GM23338 (cell line): ENCODE data around the gene ATF7. TPM values are rescaled to one million over a fixed set of nuclear protein-coding genes. Genes with fewer than 3 reads are reported as not detected.
"Not testable (repeated sequence)": the region's sequence is repeated elsewhere in the genome, so short reads cannot be mapped to it uniquely, and the experiment has no call there.

Source experiments
- ATAC-seq: fragments of 200-7000 bp; cut with Tn5 transposase; 3 replicates; pipeline ENCODE4 v1.9.1; 2020
- DNase-seq: peaks from one replicate; pipeline ENCODE4 v3.0.0-alpha.2; 2015; ENCODE audit warnings: low spot score
- H2AFZ ChIP-seq: fragments of 200-600 bp; sonication (generic); 2 replicates; pipeline ENCODE4 v1.8.0; 2016; ENCODE audit warnings: antibody characterized with exemption, mild to moderate bottlenecking, moderate library complexity
- H3F3A ChIP-seq: fragments of 200-600 bp; sonication (generic); replicated peaks from 2 replicates; pipeline ENCODE4 v1.8.0; 2017; ENCODE audit warnings: antibody characterized with exemption, mixed run types, low read depth
- H3K27ac ChIP-seq: fragments of 200-600 bp; sonication (generic); 2 replicates; pipeline ENCODE4 v1.6.1; 2016; ENCODE audit warnings: low read depth
- H3K27me3 ChIP-seq: fragments of 200-600 bp; sonication (generic); 2 replicates; pipeline ENCODE4 v1.8.0; 2016; ENCODE audit warnings: mild to moderate bottlenecking, mixed run types, moderate library complexity; ENCODE audit not compliant: insufficient read depth
- H3K36me3 ChIP-seq: fragments of 200-600 bp; sonication (generic); 2 replicates; pipeline ENCODE4 v1.8.0; 2016; ENCODE audit warnings: mild to moderate bottlenecking; ENCODE audit not compliant: insufficient read depth
- H3K4me1 ChIP-seq: fragments of 200-600 bp; sonication (generic); 2 replicates; pipeline ENCODE4 v1.8.0; 2016; ENCODE audit warnings: mild to moderate bottlenecking, moderate library complexity; ENCODE audit not compliant: insufficient read depth
- H3K4me2 ChIP-seq: fragments of 200-600 bp; sonication (generic); 2 replicates; pipeline ENCODE4 v1.7.1; 2017; ENCODE audit warnings: mixed run types
- H3K4me3 ChIP-seq: fragments of 200-600 bp; sonication (generic); 2 replicates; pipeline ENCODE4 v1.6.1; 2016; ENCODE audit warnings: mixed run types
- H3K79me2 ChIP-seq: fragments of 200-600 bp; sonication (generic); replicated peaks from 2 replicates; pipeline ENCODE4 v1.8.0; 2017; ENCODE audit warnings: mild to moderate bottlenecking; ENCODE audit not compliant: insufficient read depth
- H3K9me2 ChIP-seq: fragments of 200-600 bp; sonication (generic); 2 replicates; pipeline ENCODE4 v1.8.0; 2017; ENCODE audit not compliant: insufficient read depth
- H4K20me1 ChIP-seq: fragments of 200-600 bp; sonication (generic); replicated peaks from 2 replicates; pipeline ENCODE4 v1.8.0; 2017; ENCODE audit warnings: mild to moderate bottlenecking; ENCODE audit not compliant: insufficient read depth
- H3K27ac Mint-ChIP-seq: 2 replicates; pipeline ENCODE4 v1.8.0; 2020; ENCODE audit warnings: inconsistent platforms, mild to moderate bottlenecking, moderate library complexity, mixed read lengths
- H3K27me3 Mint-ChIP-seq: 3 replicates; pipeline ENCODE4 v1.8.0; 2022; ENCODE audit warnings: low read depth, mild to moderate bottlenecking, moderate library complexity, mixed read lengths, inconsistent platforms; ENCODE audit not compliant: insufficient read depth, poor library complexity
- H3K36me3 Mint-ChIP-seq: 3 replicates; pipeline ENCODE4 v1.8.0; 2021; ENCODE audit warnings: low read depth, mild to moderate bottlenecking, inconsistent platforms, moderate library complexity, mixed read lengths
- H3K4me1 Mint-ChIP-seq: 3 replicates; pipeline ENCODE4 v1.8.0; 2020; ENCODE audit warnings: mild to moderate bottlenecking, inconsistent platforms, mixed read lengths
- H3K4me3 Mint-ChIP-seq: 3 replicates; pipeline ENCODE4 v1.8.0; 2021; ENCODE audit warnings: moderate library complexity, mild to moderate bottlenecking, inconsistent platforms, mixed read lengths
- H3K9me3 Mint-ChIP-seq: 3 replicates; pipeline ENCODE4 v1.8.0; 2020; ENCODE audit warnings: moderate library complexity, mild to moderate bottlenecking, inconsistent platforms, mixed read lengths
- CREB1 ChIP-seq: fragments of 250-450 bp; sonication (Bioruptor Pico); IDR thresholded peaks from 2 replicates; pipeline ENCODE4 v1.5.0; 2020; ENCODE audit warnings: low read depth, mild to moderate bottlenecking, moderate library complexity
- EZH2 ChIP-seq: fragments of 200-600 bp; sonication (generic); IDR thresholded peaks from one replicate; pipeline ENCODE4 v1.8.0; 2017; ENCODE audit warnings: antibody characterized with exemption, mild to moderate bottlenecking, low read depth; ENCODE audit not compliant: unreplicated experiment
- JUNB ChIP-seq: IDR thresholded peaks from one replicate; pipeline ENCODE4 v1.6.1; 2016; ENCODE audit warnings: antibody characterized with exemption; ENCODE audit not compliant: unreplicated experiment
- NANOG ChIP-seq: IDR thresholded peaks from 2 replicates; pipeline ENCODE4 v1.6.1; 2016; ENCODE audit warnings: antibody characterized with exemption, borderline replicate concordance
- POLR2AphosphoS5 ChIP-seq: IDR thresholded peaks from 2 replicates; pipeline ENCODE4 v1.6.1; 2016; ENCODE audit warnings: antibody characterized with exemption, low read depth
- STAT1 ChIP-seq: IDR thresholded peaks from one replicate; pipeline ENCODE4 v1.6.1; 2016; ENCODE audit warnings: antibody characterized with exemption; ENCODE audit not compliant: unreplicated experiment
- ZNF114 ChIP-seq: fragments of 250-450 bp; sonication (Bioruptor Pico); IDR thresholded peaks from 2 replicates; pipeline ENCODE4 v1.5.0; 2020; ENCODE audit warnings: mild to moderate bottlenecking, moderate library complexity
- ZNF331 ChIP-seq: fragments of 250-450 bp; sonication (Bioruptor Pico); IDR thresholded peaks from 2 replicates; pipeline ENCODE4 v1.5.0; 2020; ENCODE audit warnings: low read depth, mild to moderate bottlenecking, moderate library complexity
- polyA plus RNA-seq: library from polyadenylated mRNA; unstranded; fragments of >200 nt; fragmentation: Nextera tagmentation; extraction: Ambion mirVana; gene quantifications from 2 replicates; pipeline ENCODE4 v1.2.1, GENCODE V29; 2016
- total RNA-seq: library from RNA; depleted of rRNA; stranded (reverse); fragments of >200 nt; shearing (Covaris generic); gene quantifications from 2 replicates; pipeline ENCODE4 v1.2.3, GENCODE V29; 2014
- TF ChIP-seq, protein P1 (sequence below): IDR thresholded peaks from 2 replicates; pipeline ENCODE4 v1.6.1; 2016; ENCODE audit warnings: antibody characterized with exemption
- TF ChIP-seq, protein P2 (sequence below): fragments of 250-450 bp; sonication (Bioruptor Pico); IDR thresholded peaks from 2 replicates; pipeline ENCODE4 v1.5.0; 2020; ENCODE audit warnings: mild to moderate bottlenecking, moderate library complexity
- TF ChIP-seq, protein P3 (sequence below): IDR thresholded peaks from one replicate; pipeline ENCODE4 v1.6.1; 2018; ENCODE audit warnings: antibody characterized with exemption; ENCODE audit not compliant: unreplicated experiment

The ATF7 gene
- total and polyA plus RNA-seq, 2 experiments from 2014 or later = 13.9 to 16.3 TPM

DNA sequence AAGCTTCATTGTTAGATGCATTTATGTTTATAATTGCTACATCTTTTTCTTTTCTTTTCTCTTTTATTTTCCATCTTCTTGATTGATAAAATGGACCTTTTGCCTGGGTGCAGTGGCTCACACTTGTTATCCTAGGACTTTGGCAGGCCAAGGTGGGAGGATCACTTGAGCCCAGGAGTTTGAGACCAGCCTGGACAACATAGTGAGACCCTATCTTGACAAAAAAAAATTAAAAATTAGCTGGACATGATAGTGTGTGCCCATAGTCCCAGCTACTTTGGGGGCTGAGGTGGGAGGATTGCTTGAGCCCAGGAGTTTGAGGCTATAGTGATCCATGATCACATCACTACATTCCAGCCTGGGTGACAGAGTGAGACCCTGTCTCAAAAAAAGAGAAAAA, 9.5 kb upstream of the ATF7 start:
- H3K27ac Mint-ChIP-seq, H3K36me3 Mint-ChIP-seq, H3K27me3 Mint-ChIP-seq, H3K4me3 ChIP-seq, H3K27me3 ChIP-seq, H2AFZ ChIP-seq, H3K4me3 Mint-ChIP-seq, H3K79me2 ChIP-seq, H3K36me3 ChIP-seq, H3K9me2 ChIP-seq, H3K4me2 ChIP-seq, ATAC-seq, H3K4me1 Mint-ChIP-seq, H3F3A ChIP-seq, H3K9me3 Mint-ChIP-seq, H4K20me1 ChIP-seq, DNase-seq, H3K27ac ChIP-seq, H3K4me1 ChIP-seq: not testable (repeated sequence)

DNA sequence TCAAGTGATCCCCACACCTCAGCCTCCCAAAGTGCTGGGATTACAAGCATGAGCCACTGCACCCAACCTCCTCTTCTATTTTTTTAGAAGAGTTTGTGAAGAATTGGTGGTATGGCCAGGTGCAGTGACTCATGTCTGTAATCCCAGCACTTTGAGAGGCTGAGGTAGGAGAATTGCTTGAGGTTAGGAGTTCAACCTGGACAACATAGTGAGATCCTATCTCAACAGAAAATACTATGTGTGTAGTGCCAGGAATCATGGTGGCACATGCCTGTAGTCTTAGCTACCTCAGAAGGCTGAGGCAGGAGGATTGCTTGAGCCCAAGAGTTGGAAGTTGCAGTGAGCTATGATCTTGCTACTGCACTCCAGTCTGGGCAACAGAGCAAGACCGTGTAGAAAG, 5.5 kb upstream of the ATF7 start:
- no peak overlapping the region for H3K27ac ChIP-seq
- H3F3A ChIP-seq = no peaks in the 10 kb centered on the region
- Mint-ChIP-seq H3K27me3 (peaks cover 3% of the 10 kb centered on the region), H3K9me3 (peaks cover 3% of the 10 kb centered on the region; the same call in 2 of the 3 replicates), H3K4me1 (peaks cover 5% of the 10 kb centered on the region; the same call in 2 of the 3 replicates), H3K27ac (no peak overlapping the region), H3K36me3 (no peaks in the 10 kb centered on the region), H3K4me3 (no peak overlapping the region)
- no peaks in the 10 kb centered on the region for H3K79me2 ChIP-seq
- H3K9me2 ChIP-seq = no peaks in the 10 kb centered on the region
- no peak overlapping the region for H3K4me2 ChIP-seq
- H3K4me1 ChIP-seq = peaks cover 5% of the 10 kb centered on the region
- H3K4me3 ChIP-seq = no peak overlapping the region
- H3K36me3 ChIP-seq = no peaks in the 10 kb centered on the region
- H3K27me3 ChIP-seq = no peaks in the 10 kb centered on the region
- no peaks in the 10 kb centered on the region for H4K20me1 ChIP-seq
- DNase-seq (no peak), ATAC-seq (no peak)
- no peak overlapping the region for H2AFZ ChIP-seq
- TF ChIP-seq ZNF114 (CRISPR knock-in tag) (no peak), JUNB (no peak), EZH2 (no peak), CREB1 (no peak), POLR2AphosphoS5 (no peak), NANOG (no peak), STAT1 (no peak), ZNF331 (CRISPR knock-in tag) (no peak)
- TF ChIP-seq, protein P1, sequence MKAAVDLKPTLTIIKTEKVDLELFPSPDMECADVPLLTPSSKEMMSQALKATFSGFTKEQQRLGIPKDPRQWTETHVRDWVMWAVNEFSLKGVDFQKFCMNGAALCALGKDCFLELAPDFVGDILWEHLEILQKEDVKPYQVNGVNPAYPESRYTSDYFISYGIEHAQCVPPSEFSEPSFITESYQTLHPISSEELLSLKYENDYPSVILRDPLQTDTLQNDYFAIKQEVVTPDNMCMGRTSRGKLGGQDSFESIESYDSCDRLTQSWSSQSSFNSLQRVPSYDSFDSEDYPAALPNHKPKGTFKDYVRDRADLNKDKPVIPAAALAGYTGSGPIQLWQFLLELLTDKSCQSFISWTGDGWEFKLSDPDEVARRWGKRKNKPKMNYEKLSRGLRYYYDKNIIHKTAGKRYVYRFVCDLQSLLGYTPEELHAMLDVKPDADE = no peak
- TF ChIP-seq, protein P2, sequence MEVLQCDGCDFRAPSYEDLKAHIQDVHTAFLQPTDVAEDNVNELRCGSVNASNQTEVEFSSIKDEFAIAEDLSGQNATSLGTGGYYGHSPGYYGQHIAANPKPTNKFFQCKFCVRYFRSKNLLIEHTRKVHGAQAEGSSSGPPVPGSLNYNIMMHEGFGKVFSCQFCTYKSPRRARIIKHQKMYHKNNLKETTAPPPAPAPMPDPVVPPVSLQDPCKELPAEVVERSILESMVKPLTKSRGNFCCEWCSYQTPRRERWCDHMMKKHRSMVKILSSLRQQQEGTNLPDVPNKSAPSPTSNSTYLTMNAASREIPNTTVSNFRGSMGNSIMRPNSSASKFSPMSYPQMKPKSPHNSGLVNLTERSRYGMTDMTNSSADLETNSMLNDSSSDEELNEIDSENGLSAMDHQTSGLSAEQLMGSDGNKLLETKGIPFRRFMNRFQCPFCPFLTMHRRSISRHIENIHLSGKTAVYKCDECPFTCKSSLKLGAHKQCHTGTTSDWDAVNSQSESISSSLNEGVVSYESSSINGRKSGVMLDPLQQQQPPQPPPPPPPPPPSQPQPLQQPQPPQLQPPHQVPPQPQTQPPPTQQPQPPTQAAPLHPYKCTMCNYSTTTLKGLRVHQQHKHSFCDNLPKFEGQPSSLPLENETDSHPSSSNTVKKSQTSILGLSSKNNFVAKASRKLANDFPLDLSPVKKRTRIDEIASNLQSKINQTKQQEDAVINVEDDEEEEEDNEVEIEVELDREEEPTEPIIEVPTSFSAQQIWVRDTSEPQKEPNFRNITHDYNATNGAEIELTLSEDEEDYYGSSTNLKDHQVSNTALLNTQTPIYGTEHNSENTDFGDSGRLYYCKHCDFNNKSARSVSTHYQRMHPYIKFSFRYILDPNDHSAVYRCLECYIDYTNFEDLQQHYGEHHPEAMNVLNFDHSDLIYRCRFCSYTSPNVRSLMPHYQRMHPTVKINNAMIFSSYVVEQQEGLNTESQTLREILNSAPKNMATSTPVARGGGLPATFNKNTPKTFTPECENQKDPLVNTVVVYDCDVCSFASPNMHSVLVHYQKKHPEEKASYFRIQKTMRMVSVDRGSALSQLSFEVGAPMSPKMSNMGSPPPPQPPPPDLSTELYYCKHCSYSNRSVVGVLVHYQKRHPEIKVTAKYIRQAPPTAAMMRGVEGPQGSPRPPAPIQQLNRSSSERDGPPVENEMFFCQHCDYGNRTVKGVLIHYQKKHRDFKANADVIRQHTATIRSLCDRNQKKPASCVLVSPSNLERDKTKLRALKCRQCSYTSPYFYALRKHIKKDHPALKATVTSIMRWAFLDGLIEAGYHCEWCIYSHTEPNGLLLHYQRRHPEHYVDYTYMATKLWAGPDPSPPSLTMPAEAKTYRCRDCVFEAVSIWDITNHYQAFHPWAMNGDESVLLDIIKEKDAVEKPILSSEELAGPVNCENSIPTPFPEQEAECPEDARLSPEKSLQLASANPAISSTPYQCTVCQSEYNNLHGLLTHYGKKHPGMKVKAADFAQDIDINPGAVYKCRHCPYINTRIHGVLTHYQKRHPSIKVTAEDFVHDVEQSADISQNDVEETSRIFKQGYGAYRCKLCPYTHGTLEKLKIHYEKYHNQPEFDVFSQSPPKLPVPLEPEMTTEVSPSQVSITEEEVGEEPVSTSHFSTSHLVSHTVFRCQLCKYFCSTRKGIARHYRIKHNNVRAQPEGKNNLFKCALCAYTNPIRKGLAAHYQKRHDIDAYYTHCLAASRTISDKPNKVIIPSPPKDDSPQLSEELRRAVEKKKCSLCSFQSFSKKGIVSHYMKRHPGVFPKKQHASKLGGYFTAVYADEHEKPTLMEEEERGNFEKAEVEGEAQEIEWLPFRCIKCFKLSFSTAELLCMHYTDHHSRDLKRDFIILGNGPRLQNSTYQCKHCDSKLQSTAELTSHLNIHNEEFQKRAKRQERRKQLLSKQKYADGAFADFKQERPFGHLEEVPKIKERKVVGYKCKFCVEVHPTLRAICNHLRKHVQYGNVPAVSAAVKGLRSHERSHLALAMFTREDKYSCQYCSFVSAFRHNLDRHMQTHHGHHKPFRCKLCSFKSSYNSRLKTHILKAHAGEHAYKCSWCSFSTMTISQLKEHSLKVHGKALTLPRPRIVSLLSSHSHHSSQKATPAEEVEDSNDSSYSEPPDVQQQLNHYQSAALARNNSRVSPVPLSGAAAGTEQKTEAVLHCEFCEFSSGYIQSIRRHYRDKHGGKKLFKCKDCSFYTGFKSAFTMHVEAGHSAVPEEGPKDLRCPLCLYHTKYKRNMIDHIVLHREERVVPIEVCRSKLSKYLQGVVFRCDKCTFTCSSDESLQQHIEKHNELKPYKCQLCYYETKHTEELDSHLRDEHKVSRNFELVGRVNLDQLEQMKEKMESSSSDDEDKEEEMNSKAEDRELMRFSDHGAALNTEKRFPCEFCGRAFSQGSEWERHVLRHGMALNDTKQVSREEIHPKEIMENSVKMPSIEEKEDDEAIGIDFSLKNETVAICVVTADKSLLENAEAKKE (CRISPR knock-in tag) = no peak
- TF ChIP-seq, protein P3, sequence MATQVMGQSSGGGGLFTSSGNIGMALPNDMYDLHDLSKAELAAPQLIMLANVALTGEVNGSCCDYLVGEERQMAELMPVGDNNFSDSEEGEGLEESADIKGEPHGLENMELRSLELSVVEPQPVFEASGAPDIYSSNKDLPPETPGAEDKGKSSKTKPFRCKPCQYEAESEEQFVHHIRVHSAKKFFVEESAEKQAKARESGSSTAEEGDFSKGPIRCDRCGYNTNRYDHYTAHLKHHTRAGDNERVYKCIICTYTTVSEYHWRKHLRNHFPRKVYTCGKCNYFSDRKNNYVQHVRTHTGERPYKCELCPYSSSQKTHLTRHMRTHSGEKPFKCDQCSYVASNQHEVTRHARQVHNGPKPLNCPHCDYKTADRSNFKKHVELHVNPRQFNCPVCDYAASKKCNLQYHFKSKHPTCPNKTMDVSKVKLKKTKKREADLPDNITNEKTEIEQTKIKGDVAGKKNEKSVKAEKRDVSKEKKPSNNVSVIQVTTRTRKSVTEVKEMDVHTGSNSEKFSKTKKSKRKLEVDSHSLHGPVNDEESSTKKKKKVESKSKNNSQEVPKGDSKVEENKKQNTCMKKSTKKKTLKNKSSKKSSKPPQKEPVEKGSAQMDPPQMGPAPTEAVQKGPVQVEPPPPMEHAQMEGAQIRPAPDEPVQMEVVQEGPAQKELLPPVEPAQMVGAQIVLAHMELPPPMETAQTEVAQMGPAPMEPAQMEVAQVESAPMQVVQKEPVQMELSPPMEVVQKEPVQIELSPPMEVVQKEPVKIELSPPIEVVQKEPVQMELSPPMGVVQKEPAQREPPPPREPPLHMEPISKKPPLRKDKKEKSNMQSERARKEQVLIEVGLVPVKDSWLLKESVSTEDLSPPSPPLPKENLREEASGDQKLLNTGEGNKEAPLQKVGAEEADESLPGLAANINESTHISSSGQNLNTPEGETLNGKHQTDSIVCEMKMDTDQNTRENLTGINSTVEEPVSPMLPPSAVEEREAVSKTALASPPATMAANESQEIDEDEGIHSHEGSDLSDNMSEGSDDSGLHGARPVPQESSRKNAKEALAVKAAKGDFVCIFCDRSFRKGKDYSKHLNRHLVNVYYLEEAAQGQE = no peak
